HepG2 (cell line): ENCODE data around the gene HOTAIR. TPM values are rescaled to one million over a fixed set of nuclear protein-coding genes. Genes with fewer than 3 reads are reported as not detected.

Source experiments
- ATM ChIP-seq: fragments of 450-650 bp; IDR thresholded peaks from 2 replicates; pipeline ENCODE4 v1.7.1; 2017; ENCODE audit warnings: mild to moderate bottlenecking, borderline replicate concordance
- SP4 ChIP-seq: sonication (generic); formaldehyde crosslinking; IDR thresholded peaks from 2 replicates; pipeline ENCODE4 v1.8.1; 2023; ENCODE audit warnings: mild to moderate bottlenecking, missing genetic modification reagents
- ZBTB39 ChIP-seq: sonication (generic); formaldehyde crosslinking; IDR thresholded peaks from 2 replicates; pipeline ENCODE4 v1.5.0; 2020; ENCODE audit warnings: missing genetic modification reagents
- ZBTB42 ChIP-seq: sonication (generic); formaldehyde crosslinking; IDR thresholded peaks from 2 replicates; pipeline ENCODE4 v1.5.0; 2020; ENCODE audit warnings: mild to moderate bottlenecking, missing genetic modification reagents
- ZNF142 ChIP-seq: sonication (generic); formaldehyde crosslinking; IDR thresholded peaks from 2 replicates; pipeline ENCODE4 v1.4.0; 2020; ENCODE audit warnings: missing genetic modification reagents
- ZNF598 ChIP-seq: sonication (generic); formaldehyde crosslinking; IDR thresholded peaks from 2 replicates; pipeline ENCODE4 v1.5.1; 2020; ENCODE audit warnings: mild to moderate bottlenecking, missing genetic modification reagents, borderline replicate concordance
- ZNF768 ChIP-seq: sonication (generic); formaldehyde crosslinking; IDR thresholded peaks from 2 replicates; pipeline ENCODE4 v1.4.0; 2020; ENCODE audit warnings: missing genetic modification reagents
- polyA plus RNA-seq, 8 experiments: library from polyadenylated mRNA; depleted of rRNA in 3 of 8; stranded (reverse) in 7 of 8; unstranded in 1 of 8; fragments of >200 nt; fragmentation: Illumina TruSeq in 4 of 8; extraction: Trizol in 4 of 8; gene quantifications; 2 replicates each; pipeline versions ENCODE4 v1.2.1 to v1.2.3, GENCODE V29; 2011 to 2016; ENCODE audit warnings: low read depth in 4 of 8, missing spikeins in 1 of 8, mixed read lengths in 1 of 8; ENCODE audit not compliant: insufficient read depth in 1 of 8
- total RNA-seq, 5 experiments: library from RNA; depleted of rRNA; stranded (reverse); fragments of >200 nt; fragmentation: Illumina TruSeq; extraction: Trizol; gene quantifications; 2 replicates each; pipeline ENCODE4 v1.2.3, GENCODE V29; 2016; ENCODE audit warnings: low read depth in 1 of 5

Gene HOTAIR
- total and polyA plus RNA-seq, 2 of the 13 experiments (the other 11 are each of a cell fraction or from before 2014, with no cell fraction given) = not detected

GRCh38 chr12:54017878-54018467 is 43.2 kb upstream of the HOTAIR start (continued):
- no peak for TF ChIP-seq ZNF598 (CRISPR knock-in tag)
- TF ChIP-seq ZBTB39 = no peak
- no peak for TF ChIP-seq ZNF768 (CRISPR knock-in tag)
- TF ChIP-seq SP4 (CRISPR knock-in tag) = no peak
- no peak for TF ChIP-seq ZBTB42
- TF ChIP-seq ZNF142 = no peak
- TF ChIP-seq ATM = no peak
